NCI-H748 (cell line): Measurements from ENCODE around the gene UHMK1.
A peak's percentile ranks its signal among the peaks of the same experiment; 100 is the strongest.
"Not testable (repeated sequence)": the region's sequence is repeated elsewhere in the genome, so short reads cannot be mapped to it uniquely, and the experiment has no call there.

Source experiments
- DNase-seq: peaks from one replicate; lab custom pipeline; 2025; ENCODE audit not compliant: unreplicated experiment; lab: John Stamatoyannopoulos, UW

Gene UHMK1, protein sequence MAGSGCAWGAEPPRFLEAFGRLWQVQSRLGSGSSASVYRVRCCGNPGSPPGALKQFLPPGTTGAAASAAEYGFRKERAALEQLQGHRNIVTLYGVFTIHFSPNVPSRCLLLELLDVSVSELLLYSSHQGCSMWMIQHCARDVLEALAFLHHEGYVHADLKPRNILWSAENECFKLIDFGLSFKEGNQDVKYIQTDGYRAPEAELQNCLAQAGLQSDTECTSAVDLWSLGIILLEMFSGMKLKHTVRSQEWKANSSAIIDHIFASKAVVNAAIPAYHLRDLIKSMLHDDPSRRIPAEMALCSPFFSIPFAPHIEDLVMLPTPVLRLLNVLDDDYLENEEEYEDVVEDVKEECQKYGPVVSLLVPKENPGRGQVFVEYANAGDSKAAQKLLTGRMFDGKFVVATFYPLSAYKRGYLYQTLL

DNA sequence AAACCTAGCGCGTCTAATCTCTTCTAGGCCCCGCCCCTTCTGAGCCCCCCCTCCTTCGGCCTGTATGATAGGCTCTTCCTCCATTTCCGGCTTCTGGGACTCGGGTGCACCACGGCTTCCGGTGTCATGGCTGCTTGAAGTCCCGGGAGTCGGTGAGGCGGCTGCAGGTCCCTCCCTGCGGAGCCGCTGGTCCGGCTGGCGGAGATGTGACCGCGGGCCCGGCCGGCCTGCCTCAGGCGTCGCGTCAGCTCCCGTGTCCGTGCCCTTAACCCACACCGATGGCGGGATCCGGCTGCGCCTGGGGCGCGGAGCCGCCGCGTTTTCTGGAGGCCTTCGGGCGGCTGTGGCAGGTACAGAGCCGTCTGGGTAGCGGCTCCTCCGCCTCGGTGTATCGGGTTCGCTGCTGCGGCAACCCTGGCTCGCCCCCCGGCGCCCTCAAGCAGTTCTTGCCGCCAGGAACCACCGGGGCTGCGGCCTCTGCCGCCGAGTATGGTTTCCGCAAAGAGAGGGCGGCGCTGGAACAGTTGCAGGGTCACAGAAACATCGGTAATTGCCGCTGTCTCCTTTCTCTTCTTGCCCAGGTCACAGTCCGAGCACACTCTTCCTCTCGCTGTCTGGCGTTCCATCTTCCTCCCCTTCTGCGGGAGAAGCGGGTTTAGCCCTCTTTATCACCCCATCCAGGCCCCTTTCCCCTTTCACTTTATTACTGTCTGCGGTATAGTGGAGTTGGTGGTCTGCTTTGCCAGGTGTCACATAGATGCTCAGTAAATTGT, at the start of gene UHMK1:
Gene UHMK1, plus strand, starts transcription at position 96 of the 773 bp plus-strand sequence. Its CDS starts 183 bp downstream, at position 279.
- peak; percentile 94 for DNase-seq

DNA sequence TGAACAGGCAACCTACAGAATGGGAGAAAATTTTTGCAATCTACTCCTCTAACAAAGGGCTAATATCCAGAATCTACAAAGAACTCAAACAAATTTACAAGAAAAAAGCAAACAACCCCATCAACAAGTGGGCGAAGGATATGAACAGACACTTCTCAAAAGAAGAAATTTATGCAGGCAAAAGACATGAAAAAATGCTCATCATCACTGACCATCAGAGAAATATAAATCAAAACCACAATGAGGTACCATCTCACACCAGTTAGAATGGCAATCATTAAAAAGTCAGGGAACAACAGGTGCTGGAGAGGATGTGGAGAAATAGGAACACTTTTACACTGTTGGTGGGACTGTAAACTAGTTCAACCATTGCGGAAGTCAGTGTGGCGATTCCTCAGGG, 43.3 kb upstream of the UHMK1 start:
- DNase-seq = not testable (repeated sequence)

DNA sequence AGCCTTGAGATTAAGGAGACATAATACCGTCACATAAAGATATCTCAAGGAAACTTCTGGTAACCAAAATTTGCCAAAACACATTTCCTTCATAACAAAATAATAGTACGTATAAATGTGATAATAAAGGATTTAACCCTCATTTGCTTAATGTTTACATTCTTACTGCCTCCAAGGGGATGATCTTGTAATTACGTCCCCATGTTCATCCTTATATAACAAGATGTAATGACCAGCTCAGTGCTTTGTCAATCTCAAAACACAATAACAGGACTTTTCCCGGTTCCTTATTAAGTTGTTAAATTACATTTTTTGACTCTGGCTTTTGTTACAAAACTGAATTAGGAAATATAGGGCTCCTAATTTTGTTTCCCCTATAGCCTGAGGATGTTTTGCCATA, 41.3 kb upstream of the UHMK1 start:
- DNase-seq = no peak

DNA sequence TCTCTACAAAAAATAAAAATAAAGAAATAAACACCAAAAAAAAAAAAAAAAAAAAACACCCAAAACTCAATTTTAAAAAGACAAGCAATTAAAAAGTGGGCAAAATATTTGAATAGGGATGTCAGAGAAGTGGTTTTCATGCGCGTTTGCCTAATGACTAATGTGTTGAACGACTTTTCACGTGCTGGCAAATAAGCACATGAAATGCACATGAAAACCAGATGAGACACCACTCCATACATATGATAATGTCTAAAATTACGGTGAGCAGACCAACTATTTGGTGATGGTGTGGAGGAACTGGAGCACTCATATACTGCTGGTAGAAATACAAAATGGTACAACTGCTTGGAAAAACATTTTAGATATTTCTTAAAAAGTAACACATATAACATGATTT, 39.4 kb upstream of the UHMK1 start:
- DNase-seq = no peak

DNA sequence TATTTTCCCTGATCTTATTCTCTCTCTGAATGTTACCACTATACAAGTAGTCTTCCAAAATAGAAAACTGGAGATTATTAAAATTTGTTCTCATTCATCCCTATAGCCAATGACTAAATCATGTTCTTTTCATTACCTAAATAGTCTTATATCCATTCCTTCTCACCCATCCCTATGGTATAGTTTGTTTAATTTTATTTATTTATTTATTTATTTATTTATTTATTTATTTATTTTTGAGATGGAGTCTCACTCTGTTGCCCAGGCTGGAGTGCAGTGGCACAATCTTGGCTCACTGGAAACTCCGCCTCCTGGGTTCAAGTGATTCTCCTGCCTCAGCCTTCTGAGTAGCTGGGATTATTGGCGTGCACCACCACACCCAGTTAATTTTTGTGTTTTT, 35.2 kb upstream of the UHMK1 start:
- not testable (repeated sequence) for DNase-seq

DNA sequence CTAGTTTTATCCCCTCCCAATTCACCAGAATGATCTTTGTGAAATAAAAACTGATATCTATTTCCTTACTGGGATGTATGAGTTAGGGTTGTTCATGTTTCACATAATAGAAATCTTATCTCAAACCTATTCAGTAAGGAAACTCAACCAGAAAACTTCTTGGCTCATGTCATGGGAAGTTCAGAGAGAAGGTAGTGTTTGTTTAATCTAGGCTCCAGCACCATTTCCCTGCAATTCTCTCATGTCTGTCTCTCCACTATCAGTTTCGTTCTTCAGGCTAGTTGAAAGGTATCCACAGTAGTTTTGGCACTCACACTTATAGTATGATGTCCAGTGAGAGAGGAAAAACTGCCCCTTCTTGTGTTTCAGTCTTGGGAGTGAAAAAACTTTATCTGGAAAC, 34.6 kb upstream of the UHMK1 start:
- no peak for DNase-seq

DNA sequence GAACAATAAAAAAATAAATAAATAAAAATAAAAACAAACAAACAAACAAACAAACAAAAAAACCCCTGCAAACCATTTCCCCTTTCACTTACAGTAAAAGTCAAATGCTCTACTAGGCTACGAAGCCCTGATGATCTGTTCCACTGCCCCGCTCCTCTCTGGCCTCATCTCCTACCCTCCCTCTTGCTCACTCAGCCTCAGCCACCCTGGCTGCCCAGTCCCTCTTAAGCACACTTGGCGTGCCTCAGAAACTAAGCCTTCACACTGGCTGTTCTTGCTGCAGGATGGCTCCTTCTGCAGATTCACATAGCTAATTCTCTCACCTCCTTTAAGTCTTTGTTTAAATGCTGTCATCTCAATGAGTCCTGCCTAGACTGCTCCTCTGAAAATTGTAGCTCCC, 30.8 kb upstream of the UHMK1 start:
- DNase-seq = no peak

DNA sequence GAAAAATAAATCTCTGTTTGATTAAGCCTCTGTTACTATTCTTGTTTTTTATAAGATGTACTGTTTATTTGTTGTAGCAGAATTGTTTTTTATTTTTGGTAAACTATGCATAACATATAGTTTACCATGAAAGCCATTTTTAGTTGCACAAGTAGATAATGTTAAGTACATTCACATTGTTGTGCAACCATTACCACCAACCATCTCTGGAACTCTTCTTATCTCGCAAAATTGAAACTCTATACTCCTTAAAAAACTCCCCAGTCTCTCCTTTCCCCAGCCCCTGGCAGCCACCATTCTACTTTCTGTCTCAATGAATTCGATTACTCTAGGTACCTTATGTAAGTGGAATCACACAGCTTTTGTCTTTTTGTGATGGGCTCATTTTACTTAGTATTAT, 27.4 kb upstream of the UHMK1 start:
- no peak for DNase-seq

DNA sequence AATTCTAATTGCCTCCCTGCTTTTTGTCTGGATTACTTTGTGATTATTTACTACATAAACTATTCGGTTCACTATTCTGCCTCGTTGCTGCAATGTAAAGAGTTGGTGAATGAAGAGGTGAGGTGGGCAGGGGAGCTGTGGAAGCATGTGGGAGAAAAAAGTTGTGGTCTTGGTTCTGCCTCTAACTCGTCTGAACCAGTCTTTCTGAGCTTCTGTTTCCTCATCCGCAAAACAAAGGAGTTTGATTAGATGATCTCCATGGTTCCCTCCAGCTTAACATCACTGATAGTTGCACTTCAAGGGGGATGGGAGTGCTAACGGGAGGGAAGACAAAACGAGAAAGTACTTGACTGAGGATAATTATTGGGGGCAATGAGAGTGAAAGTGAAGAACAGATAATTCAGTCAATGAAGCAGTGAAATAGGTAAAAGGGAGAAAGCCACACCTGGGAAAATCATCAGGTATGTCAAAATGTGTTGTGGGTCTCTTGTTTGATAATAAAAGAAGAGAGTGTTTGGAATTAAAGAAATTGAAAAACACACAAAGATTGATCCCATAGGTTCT, 26.2 kb upstream of the UHMK1 start:
- peak; percentile 16 for DNase-seq

DNA sequence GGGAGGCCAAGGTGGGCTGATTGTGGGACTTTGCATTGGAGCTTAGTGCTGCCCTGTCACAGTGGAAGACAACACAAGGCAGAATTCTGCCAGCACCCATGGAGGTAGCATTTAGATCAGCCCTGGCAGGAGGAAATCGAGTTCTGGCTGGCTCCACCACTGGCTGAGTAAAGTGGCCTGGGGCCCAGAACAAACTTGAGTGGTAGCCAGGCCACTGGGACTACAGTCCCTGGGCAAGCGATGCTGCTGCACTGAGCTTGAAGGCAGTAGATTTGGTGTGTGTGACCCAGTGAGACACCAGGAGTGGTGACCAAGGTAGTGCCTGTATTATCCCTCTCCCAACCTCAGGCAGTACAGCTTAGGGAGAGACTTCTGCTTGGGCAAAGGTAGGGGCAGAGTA, 22.5 kb upstream of the UHMK1 start:
- DNase-seq = no peak

DNA sequence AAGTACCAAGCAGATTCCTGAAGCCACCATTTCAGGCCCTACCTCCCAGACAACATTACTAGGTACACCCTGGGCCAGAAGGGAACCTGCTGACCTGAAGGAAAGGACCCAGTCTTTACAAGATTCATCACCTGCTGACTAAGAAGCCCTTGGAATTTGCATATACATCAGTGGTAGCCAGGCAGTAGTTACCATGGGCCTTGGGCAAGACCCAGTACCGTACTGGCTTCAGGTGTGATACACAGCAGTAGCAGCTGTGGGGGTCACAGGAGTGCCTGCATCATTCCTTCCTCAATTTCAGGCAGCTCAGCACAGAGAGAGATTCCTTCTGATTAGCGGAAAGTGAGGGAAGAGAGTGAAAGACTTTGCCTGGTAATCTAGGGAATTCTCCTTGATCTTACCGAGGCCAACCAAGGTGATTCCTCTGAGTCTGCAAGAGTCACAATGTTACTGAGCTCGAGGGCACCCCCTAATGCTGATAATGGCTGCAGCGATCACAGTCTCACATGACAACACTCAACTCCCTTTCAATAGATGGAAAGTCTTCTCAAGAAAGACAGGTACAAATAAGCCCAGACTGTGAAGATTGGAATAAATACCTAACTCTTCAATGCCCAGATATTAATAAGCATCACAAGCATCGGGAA, 22.0 kb upstream of the UHMK1 start:
- no peak for DNase-seq

DNA sequence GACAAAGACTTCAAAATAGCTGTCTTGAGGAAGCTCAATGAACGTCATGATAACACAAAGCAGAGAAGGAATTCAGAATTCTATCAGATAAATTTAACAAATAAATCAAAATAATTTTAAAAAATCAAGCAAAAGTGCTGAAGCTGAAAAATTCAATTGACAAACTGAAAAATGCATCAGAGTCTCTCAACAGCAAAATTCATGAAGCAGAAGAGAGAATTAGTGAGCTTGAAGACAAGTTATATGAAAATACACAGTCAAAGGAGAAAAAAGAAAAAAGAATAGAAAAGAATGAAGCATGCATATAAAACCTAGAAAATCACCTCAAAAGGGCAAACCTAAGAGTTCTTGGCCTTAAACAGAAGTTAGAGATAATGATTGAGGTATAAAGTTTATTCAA, 21.0 kb upstream of the UHMK1 start:
- DNase-seq = no peak

DNA sequence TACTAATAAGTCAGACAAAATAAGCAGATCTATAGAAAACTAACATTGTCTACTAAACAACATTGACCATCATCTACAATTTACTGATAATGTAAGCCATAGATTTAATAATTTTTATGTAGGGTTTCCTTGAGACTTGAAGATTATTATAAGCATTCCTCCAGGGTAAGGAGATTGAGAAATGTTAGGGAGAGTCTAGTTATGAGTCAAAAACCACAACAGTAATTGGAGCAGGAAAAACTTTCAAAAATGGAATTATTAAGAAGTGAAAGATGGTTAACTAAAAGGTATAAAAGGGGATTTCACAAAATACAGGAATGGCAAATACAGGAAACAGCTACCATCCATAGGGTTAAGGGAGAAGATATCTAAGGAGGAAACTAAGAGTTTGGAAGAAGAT, 12.4 kb upstream of the UHMK1 start:
- DNase-seq = no peak

DNA sequence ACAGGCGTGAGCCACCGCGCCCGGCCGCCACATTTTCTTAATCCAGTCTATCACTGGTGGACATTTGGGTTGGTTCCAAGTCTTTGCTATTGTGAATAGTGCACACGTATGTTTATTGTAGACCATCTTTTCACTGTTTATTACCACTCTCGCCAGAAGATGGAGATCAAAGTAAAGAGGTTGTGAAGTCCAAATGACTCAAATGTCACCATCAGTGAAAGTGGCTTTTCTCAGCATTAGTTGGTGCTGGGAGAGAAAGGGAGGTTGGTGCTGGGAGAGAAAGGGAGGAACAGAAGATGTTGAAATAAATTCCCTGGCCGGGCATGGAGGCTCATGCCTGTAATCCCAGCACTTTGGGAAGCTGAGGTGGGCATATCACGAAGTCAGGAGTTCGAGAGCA, 10.4 kb upstream of the UHMK1 start:
- peak; percentile 5 for DNase-seq

DNA sequence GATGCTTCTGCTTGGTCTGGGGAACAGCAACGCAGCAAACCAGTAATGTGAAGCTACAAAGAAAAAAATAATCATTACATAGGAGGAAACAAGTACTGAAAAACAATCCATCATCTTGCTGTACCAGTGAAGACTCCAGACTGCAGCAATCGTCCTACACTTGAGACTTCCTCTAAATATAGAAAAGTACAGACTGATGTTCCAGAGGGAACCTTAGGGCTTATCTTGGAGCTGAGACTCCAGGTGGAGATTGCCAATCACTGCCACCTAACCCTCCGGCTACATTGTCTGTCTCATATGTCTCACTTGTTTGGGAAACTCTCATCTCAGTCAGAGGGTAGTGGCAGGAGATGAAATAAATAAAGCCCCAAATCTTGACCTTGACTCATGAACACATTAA, 9.4 kb upstream of the UHMK1 start:
- DNase-seq = no peak

DNA sequence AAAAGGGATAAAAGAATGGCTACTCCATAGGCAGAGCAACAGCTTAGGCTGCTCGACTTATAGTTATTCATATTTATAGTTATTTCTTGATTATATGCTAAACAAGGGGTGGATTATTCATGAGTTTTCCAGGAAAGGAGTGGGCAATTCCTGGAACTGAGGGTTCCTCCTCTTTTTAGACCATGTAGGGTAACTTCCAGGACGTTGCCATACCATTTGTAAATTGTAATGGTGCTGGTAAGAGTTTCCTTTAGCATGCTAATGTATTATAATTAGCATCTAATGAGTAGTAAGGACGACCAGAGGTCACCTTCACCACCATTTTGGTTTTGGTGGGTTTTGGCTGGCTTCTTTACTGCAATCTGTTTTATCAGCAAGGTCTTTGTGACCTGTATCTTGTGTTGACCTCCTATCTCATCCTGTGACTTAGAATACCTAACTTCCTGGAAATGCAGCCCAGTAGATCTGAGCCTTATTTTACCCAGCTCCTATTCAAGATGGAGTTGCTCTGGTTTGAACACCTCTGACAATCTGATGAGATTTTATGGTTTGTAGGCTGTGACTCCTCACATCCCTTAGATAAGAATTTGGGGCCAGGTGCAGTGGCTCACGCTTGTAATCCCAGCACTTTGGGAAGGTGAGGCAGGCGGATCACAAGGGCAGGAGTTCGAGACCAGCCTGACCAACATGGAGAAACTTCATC, 1.9 kb upstream of the UHMK1 start:
- DNase-seq = not testable (repeated sequence)

DNA sequence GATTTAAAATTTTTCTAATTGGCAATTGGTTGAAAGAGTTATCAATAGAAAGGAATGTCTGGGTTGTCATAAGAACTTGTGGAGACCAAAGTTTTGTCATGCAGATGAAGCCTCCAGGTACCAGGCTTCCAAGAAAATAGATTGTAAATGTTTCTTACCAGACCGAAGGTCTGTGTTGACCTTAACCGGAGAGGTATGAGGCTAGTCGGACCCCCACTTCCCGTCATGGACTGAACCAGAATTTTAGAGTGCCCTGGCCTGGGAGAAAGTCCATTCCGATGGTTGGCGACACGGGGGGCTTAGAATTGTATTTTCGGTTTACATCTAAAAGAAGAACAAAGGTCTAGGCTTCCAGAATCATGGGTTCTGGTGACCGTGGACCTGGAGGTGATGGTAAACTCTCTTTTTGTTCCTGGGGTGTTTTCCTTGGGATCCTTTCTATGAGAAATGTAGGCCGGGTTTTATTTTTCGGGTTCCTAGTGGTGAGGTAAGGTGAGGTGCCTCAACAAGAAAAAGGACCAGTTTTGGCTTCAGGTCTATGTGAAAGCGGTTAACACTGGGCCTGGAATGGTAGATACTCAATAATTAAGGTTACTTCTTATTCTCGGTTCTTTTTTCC, 405 bp upstream of the UHMK1 start:
- no peak for DNase-seq

DNA sequence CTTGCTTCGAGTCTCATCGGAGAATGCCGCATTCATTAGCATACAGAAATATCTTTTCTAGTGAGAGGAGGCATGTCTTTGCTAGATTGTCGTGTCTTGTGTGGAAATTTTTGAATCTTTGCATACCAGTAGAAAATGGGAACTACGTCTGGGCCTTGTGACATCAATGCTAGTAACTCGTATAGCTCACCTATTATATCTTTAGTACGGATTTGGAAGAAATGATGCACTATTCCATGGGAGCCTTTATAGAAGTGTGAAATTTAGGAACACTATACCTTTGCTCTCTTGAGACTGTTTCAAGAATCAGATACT, 835 bp downstream of the UHMK1 start:
- DNase-seq = no peak

DNA sequence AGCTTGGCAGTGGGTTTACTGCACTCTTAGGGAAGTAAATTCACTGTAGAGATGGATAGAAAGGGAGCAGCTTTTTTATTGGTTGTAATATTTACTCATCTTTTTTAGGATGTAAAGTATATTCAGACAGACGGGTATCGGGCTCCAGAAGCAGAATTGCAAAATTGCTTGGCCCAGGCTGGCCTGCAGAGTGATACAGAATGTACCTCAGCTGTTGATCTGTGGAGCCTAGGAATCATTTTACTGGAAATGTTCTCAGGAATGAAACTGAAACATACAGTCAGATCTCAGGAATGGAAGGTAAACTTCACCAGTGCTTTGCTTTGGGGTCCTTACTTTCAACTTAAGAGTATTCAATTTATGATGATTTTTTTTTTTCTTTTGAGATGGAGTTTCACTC, 3.2 kb downstream of the UHMK1 start:
- no peak for DNase-seq

DNA sequence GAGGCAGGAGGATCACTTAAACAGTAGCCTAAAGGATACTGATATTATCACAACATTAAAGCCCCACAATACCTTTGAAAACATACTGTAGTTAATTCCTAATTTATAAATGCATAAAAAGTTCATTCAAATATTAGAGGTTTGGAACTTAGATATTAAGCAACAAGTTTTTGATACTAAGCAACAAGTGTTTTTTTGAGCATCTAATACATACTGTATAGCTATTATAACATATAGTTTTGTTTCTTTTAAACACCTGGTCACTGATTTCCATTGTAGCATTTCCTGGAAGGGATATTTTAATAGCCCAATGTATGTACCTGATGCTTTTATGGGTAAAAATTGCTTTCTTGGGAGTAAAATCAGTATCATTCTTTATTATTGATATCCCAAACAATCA, 4.5 kb downstream of the UHMK1 start:
- DNase-seq = no peak

DNA sequence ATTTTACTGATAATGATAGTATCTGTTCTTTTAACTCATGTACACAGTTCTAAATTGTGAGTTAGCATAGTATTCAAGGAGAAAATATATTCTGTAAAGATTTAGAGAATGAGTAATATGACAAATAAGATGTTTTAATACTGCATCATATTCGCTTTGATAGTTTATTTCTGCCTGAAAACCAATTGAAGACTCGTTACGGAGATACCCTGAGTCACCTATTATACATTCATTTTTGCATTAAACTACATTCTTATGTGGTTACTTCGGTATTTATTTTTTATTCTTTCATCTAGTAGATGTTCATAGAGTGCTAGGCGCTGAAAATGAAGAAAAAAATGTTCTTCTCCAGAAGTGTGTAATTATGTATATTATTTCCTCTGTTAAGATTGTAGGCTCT, 5.3 kb downstream of the UHMK1 start:
- no peak for DNase-seq
